GM19239 (cell line): ENCODE measurements around the gene ASAH2.
"Not testable (repeated sequence)": the region's sequence is repeated elsewhere in the genome, so short reads cannot be mapped to it uniquely, and the experiment has no call there.

Experiments
- DNase-seq: peaks from one replicate; pipeline ENCODE4 v3.0.0; 2011; ENCODE audit warnings: low spot score; ENCODE audit not compliant: insufficient read length
- FAIRE-seq: peaks from 2 replicates; lab custom pipeline; 2011; peaks lifted over from hg19 to GRCh38; lab: Jason Lieb, UNC

The ASAH2 gene

DNA sequence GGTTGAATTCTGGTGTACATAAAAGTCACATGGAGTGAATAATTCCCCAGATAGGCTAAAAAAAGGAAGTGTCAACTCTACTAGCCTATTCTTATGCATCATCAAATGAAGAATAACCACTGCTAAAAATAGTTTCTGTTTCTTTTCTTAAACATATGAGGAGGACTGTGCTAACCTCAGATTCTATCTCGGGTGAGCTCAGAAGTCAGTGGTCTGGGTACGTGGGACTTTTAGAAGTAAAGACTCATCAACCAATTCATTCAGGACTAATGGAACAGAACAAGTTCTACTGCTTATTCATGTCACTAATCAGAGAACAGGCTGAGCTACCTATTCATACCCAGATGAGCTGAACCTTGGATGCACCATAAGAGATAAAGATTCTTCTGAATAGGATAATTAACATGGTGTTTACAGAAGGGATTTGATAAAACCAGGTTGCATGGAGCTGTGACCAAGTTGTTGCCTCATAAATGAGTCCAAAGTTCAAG, 9.5 kb upstream of the ASAH2 start:
- DNase-seq (peak; percentile 46), FAIRE-seq (peak; percentile 91)

- FAIRE-seq (no peak), DNase-seq (no peak)
These were observed 3.2 kb upstream of the ASAH2 start for GRCh38 chr10:50254479-50254878.

DNA sequence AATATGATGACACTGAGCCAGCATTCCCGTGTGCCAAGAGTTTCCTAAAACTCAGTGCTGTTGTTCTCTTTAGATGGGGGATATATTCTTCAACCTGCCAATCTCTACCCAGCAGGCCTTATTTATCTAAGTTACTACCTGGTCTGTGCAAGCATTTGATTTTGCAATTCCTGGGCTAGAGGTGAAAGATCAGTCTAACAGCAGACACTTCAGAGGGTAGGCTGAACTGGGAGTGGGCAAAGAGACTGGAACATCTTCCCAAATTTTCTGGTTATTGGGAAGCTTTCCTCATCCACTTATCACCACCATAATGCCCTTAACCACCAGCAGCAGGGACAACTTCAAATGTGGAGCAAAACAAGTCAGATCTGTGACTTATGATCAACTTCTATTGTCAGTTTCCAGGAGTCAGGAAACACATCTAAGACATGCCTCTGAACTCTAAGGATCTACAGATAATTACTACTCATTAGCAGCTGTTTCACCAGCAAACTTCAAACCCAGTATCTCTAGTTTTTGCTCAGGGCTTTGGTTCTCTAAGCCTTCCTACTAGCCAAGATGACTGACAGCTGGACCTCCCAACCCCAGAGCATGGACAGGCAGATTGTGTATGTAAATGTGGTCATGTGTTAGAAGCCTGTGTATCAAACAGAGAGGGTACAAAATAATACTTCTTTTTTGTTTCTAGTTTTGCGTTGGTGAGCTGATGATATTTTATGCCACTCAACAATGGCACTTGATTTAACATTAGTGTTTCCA, 1.0 kb downstream of the ASAH2 start:
- FAIRE-seq (no peak), DNase-seq (no peak)

DNA sequence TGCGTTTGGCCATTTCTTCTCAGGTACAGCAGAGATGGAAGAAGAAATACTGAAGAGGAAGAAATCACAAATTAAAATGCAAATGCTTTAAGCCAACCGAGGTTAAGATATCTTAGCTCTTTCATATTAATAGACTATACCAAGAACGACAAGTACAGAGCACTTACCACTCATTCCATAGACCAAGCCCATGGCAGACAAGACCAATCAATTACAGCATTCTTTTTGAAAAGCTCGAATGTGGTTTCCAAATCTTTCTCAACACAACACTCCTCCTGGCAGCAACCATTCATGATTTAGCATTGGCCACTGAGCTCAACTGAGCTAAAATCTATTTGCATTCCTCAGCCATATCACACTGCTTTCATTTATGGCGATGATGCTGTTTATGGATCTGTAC, 2.7 kb downstream of the ASAH2 start:
- DNase-seq, result no peak
- FAIRE-seq, result no peak

DNA sequence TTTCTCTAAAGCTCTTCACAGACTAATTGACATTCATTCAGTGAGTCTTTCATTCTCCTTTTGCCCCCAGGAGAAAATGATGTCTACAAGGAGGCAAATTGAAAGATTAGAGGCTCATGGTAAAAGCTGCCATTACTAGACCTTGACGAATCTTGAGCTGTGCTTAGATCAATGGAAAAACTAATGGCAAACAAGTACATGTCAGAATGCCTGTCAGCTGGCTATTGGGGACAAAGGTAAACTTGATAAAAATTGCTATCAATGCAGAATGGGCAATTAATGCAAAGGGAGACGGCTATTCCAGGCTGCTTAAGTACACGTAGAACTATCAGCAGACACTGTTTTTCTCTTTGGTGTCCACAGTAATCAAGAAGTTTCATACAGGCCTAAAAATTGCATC, 3.3 kb downstream of the ASAH2 start:
- DNase-seq (no peak), FAIRE-seq (no peak)

DNA sequence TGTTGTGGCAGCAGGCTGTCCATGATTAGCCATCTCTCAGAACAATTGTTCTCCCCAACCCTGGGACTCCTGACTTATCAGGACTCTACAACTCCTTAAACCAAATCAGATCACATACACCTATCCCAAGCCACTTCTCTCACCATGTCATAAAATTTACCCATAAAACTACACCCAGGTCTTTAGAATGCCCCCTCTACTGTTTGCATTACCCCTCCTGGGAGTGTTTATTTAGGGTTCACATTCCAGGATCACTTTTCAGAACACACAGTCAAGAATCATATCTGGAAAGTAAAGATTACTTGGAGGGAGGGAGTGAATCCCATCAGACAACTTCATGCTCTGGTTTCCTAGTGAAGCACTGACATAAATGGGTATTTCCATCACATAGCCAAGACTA, 7.1 kb downstream of the ASAH2 start:
- DNase-seq (no peak), FAIRE-seq (no peak)

- DNase-seq (no peak), FAIRE-seq (no peak)
These were observed 8.5 kb downstream of the ASAH2 start for GRCh38 chr10:50242777-50243176.

DNA sequence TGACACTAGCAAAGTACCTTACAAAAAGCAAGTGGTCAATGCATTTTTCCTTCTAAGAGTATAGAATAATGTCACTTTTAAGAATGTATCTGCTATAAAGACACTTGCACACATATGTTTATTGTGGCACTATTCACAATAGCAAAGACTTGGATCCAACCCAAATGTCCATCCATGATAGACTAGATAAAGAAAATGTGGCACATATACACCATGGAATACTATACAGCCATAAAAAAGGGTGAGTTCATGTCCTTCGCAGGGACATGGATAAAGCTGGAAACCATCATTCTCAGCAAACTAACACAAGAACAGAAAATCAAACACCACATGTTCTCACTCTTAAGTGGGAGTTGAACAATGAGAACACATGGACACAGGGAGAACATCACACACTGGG, 9.8 kb downstream of the ASAH2 start:
- not testable (repeated sequence) for FAIRE-seq, DNase-seq

GRCh38 chr10:50234486-50234885, 16.8 kb downstream of the ASAH2 start:
- no peak for DNase-seq
- FAIRE-seq, result no peak

GRCh38 chr10:50232261-50232639, 19.1 kb downstream of the ASAH2 start:
- no peak for DNase-seq
- FAIRE-seq, result no peak

- FAIRE-seq, result no peak
- no peak for DNase-seq
These were observed 19.6 kb downstream of the ASAH2 start for GRCh38 chr10:50231515-50232260.

- DNase-seq (no peak), FAIRE-seq (no peak)
These were observed 21.9 kb downstream of the ASAH2 start for GRCh38 chr10:50229460-50229859.

- DNase-seq (no peak), FAIRE-seq (no peak)
These were observed 22.6 kb downstream of the ASAH2 start for GRCh38 chr10:50228672-50229071.

GRCh38 chr10:50226610-50227009, 24.7 kb downstream of the ASAH2 start:
- FAIRE-seq, result no peak

GRCh38 chr10:50224330-50224952, 26.9 kb downstream of the ASAH2 start:
- FAIRE-seq (peak; percentile 54), DNase-seq (peak; percentile 17)

More at GRCh38 chr10:50226610-50227009, 24.7 kb downstream of the ASAH2 start:
- no peak for DNase-seq

DNA sequence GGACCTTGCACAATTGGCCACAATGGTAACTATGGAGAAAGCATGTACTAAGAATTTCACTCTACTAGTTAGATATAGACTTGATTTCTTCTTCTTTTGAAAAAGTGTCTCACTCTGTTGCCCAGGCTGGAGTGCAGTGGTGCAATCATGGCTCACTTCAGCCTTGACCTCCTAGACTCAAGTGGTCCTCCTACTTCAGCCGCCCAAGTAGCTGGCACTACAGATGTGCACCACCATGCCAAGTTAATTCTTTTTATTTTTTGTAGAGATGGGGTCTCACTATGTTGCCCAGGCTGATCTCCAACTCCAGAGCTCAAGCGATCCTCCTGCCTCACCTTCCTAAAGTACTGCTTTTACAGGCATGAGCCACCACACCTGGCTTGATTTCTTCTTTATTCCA, 29.1 kb downstream of the ASAH2 start:
- FAIRE-seq, result no peak
- DNase-seq, result no peak

DNA sequence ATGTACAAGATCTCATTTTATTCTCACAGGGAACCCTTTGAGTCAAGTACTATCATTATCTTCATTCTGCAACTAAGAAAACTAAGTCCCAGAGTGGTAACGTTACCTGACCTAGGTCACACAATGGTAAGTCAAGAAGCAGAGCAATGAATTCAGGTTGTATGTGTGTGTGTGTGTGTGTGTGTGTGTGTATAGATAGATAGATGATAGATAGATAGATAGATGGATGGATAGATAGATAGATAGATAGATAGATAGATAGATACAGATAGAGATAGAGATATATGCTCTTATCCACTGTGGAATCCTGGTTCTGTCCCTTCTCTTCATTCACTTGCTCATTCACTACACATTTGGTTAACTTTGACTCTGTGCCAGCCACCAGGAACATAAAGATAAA, 29.8 kb downstream of the ASAH2 start:
- no peak for DNase-seq
- FAIRE-seq, result no peak

DNA sequence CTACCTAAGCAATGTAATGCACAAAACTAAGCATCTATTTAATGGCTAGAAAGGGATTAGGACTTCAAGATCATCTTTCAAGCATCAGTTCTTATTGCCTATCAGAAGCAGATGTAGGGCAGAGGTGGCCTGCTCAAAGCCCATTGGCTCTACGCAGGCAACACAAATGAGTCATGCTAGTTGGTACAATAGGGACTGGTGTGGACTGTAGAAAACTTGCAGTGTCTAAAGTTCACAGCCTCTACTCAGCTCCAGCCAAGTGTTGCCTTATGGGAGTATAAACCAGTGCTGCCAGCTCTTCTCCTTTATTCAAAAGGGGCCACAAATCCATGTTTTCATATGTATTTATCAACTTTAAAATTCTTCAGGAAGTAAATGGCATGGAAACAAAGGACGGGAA, 31.7 kb downstream of the ASAH2 start:
- no peak for FAIRE-seq

DNA sequence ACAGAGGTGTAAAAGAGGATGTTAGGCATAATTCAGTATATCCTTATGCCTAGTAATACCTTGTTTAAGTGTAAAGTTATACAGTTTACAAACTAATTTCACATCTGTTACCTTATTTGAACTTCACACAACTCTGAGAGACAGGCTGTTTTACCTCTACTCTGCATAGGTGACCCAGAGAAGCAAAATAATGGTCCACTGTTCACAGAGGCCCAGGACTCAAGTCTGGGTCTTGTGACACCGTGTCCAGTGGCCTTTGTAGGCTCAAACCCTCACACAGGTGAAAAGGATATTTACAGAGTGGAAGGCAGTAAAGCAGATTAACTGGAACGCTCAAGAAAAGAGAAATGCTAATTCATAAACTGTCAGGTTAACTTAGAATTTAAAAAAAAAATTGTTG, 32.1 kb downstream of the ASAH2 start:
- no peak for FAIRE-seq
- no peak for DNase-seq

More for the DNA sequence above, 31.7 kb downstream of the ASAH2 start:
- DNase-seq, result no peak

GRCh38 chr10:50216894-50217293, 34.4 kb downstream of the ASAH2 start:
- FAIRE-seq, result no peak
- no peak for DNase-seq

GRCh38 chr10:50216418-50216817, 34.9 kb downstream of the ASAH2 start:
- DNase-seq (no peak), FAIRE-seq (no peak)
